GM21786 (cell line): ENCODE data around the gene APBB2.
"Not testable (repeated sequence)": the region's sequence is repeated elsewhere in the genome, so short reads cannot be mapped to it uniquely, and the experiment has no call there.

Experiments
- ATAC-seq: cut with Tn5 transposase; IDR thresholded peaks from one replicate; pipeline ENCODE4 v1.9.1; 2021; ENCODE audit not compliant: unreplicated experiment

Gene APBB2

DNA sequence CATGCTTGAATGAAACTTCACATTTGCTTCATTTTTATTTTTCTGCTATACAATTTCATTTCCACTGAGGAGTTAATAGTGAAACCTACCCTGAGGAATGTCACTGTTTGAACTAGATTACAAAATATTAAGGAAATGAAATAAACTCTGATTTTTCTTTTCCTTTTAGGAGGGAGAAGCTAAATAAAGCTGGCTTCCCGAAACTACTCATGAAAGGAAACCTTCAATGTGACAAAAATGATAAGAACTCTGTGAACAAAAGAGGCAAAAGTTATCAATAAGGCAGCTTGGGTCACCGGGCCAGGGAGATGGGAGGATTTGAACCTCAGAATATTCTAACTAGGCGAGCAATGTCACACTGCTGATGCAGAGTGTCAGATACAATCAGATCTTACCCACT is 185.2 kb downstream of the APBB2 start:
- no peak for ATAC-seq

DNA sequence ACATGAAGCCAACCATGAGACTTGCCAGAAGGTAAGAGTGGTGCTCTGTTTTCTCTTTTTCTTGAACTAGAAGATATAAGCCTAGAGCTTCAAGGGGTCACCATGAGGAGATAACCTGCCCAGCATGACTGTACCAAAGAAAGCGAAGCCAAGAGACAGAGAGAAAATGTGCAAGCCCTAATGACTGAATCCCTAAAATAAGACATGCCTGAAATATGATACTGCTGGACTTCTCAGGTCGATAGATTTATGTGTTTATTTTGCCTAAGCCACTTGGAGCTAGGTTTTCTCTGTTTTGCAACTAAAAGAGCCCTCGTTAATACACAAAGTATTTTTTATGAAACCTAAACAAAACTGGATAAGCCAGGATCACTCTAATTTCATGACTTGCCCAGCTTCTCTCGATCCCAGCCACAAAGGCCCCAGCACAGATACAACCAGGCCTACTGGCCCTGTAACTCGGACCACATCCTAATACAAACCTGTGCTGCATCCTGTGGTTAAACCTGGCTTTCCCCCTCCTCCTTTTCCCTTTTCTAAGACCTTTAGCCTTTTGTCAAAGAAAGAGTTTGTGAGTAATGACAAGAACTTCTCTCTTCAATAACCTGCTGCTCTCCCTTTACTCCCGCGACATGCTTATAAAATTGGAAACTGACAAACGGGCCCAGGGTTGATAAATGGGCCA is 185.8 kb downstream of the APBB2 start:
- ATAC-seq: no peak

DNA sequence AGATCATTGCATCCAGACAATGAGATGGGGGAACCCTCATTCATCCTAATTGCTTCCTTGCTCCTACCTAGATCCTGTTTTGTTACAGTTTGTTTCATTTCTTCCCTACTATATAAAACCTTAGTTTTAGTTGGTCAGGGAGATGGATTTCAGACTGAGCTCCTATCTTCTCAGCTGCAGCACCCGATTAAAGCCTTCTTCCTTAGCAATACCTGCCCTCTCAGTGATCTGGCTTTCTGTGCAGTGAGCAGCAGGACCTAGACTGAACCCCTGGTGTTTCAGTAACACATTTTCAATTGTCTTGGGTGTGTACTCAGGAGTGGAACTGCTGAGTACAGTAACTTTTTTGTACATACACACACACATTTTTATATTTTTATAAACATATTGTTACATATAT is 187.4 kb downstream of the APBB2 start:
- no peak for ATAC-seq

DNA sequence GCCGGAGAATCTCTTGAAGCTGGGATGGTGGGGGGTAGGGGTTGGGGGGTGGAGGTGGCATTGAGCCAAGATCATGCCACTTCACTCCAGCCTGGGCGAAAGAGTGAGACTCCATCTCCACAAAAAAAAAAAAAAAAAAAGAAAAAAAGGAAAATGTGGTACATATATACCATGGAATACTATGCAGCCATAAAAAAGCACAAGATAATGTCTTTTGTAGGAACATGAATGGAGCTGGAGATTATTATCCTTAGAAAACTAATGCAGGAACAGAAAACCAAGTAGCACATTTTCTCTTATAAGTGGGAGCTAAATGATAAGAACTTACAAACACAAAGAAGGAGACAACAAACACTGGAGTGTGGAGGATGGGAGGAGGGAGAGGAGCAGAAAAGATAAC is 188.5 kb downstream of the APBB2 start:
- no peak for ATAC-seq

DNA sequence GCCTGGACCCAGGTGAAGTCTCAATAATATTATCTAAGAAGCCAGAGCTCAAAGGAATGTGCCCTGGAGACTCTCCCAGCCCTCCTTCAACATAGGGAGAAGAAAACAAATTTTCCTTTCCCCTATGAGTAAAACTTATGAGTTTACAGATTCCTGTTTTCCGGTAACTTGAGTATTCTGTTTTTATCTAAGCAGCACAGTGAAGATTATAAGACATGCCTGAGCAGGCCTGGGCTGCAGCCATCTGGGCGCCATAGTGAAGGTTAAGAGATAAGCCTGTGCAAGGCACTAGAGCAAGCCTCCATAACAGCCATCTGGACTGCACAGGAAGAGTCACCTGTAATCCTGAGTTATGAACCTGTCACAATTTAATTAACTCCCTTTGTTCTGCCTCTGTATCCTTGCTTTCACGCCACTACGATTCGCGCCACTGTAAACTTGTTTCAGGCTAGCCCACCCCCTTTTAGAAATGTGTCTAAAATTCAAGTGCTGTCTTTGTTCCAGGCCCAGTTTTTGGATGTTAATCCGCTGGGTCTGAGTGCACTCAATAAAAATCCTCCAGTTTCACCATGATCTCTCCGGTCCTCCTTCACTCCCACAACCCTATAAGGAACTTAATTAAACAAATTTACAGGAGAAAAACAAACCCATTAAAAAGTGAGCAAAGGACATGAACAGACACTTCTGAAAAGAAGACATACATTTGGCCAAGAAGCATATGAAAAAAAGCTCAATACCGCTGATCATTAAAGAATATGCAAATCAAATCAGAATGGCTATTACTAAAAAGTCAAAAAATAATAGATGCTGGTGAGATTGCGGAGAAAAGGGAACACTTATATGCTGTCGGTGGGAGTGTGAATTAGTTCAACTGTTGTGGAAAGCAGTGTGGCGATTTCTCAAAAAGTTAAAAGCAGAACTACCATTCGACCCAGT is 189.5 kb downstream of the APBB2 start:
- no peak for ATAC-seq

DNA sequence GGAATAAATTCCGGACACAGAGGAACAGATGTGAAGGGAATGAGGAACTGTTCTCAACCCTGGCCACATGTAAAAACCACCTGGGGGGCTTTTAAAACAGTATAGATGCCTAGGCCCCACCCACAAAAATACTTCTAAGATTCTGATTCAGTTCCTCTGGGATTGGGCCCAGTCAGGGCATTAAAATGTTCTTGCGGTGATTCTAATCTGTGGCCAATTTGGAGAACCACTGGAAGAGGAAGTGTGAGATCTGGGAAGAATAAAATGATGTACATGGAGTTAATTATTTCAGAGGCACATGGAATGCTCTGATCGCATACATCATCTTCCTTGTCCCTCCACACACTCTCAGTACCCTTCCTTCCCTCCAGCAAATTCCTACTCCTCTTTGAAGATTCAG is 192.2 kb downstream of the APBB2 start:
- no peak for ATAC-seq

DNA sequence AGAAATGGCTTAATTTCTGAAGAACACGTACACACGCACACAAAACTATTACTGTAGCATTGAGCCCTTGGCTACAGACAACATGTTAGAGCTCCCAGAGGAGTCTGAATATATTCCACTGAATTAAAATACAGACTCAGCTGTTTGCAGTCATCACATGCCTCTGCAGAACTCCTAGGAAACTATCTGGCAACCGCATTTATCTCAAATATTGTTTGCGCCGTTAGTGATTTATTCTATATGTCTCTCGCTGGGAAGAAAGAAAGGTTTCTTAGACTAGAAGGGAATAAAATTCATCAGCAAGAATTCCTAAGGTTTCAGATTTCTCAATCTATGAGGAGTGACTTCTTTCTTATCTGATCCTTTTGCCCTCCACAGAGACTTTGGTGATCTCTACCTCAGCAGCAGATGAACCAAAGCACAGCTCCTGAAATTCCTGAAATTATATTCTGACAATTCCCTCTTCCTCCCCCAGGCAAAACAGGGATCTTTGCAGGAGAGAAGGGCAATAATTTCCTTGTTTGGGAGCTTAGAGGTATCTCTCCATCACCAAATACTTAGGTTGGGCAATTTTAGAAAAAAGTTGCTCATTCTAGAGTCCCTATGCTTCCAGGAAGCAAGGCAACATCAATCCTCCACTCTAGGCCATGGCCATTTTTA is 199.2 kb downstream of the APBB2 start:
- no peak for ATAC-seq

DNA sequence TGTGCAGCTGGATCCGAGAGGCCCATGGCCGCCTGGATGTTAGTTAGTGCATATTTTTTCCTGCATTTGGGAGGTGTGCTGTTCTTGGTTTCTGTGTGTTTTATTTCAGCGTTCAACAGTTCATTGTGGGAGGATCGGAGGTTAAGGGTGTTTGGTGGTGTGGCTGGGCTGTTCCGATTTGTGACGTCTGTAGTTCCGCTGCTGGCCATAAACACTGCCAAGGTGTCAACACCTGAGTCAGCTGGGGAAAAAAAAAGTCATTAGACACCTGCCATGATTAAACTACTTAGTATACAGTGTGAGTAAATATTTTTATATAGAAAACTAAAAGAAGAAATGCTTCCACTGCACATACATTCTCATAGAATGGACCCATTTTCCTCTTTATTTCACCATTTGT is 200.2 kb downstream of the APBB2 start:
- no peak for ATAC-seq

DNA sequence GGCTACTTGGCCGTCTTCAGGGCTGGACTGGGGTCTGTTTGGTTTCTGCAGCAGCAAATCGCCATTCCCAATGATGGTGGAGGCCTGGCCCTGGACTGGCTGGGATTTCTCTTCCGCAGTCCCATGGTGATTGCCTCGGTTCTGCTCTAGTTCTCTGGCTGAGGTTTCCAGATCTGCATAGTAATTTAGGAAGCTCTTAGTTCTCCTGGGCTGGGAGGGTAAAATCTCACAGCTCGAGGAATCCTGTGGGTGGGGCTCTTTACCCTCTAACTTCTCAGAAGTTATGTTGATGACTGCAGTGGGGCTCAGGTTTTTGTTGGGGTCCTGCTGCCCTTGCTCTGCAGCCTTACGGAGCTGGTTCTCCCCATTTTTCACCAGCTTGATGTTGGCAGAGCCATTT is 200.6 kb downstream of the APBB2 start:
- ATAC-seq: no peak

DNA sequence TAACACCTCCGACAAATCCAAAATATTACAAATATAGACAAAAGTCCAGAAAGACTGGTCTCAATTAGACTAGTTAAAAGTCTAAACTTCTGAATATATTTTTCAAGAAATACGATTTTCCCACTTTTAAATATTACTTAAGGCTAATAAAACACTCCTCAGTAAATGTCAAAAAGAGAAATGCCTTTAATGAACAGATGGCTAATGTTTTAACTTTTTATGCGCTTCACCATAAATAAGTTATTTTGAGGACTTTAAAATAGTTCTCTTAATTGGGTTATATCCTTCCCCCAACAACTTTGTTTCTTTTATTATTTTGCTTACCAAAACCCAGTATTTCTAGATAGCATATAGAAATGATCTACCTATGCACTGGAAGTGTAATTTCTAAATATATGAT is 201.4 kb downstream of the APBB2 start:
- no peak for ATAC-seq

DNA sequence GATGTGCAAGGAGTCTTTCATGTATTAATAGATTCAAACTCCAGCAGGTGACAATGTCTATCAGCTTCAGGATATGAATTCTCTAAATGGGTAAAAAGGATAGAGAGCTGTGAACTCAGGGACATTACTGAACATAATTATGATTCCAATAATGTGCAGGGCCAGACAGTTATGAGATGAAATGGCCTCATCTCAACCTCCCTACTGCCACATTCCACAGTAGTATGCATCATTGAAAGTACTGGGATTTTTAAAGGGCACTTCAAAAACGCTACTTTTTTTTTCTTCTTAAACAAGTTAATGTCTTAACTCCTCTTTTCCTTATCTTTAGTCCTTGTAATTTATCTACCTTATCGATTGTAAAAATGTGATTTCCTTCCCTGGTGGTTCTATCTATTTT is 202.0 kb downstream of the APBB2 start:
- ATAC-seq: no peak

DNA sequence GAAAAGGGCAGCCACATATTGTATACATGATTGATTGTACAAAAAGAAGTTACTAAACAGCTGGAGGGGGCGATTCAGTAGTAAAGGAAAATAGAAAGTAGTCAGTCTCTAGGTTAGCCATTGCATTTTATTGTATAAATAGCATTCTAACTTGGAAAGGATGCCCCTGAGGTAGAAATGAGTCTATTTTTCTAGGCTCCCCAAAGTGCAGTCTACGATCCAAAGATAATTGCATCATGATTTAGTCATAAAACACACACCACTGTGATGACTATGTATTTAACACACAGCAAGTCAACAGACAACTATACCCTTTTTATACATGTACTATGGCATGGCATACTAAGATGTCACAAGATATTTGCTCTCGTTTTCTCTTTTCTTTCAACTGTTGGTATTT is 204.9 kb downstream of the APBB2 start:
- ATAC-seq: no peak

DNA sequence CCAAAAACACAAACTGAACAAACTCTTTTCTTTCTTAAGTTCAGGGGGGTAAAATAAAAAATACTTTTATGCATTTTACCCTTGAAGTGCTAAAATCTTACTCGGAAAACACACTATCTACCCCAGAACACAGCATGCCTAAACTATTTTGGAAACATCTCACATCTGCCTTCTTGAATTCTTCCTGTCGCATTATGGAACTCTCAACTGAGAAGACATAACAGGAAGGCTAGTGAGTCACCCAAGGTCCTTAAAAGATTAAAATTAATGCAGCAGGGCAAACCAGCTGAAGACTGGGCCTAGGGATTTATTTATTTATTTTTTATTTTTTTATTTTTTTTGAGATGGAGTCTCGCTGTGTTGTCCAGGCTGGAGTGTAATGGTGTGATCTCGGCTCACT is 208.2 kb downstream of the APBB2 start:
- no peak for ATAC-seq

DNA sequence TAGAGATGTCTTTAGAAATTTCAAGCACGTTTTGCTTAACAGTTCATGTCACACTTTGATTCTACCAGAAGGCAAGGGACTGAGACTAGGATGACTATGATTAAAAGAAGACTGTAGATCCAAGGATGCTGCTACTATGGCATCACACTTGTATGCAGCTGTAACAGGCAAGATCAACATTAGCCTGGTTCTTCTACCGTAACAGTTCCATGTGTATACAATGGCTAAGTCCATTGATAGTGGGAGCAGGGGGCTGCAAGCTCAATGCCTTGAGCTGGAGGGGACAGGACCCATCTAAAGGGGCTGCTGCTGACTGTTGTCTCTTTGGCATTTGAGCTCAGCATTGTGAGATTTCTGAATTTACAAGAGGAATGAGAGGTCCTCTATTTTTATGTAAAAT is 212.0 kb downstream of the APBB2 start:
- ATAC-seq: no peak

DNA sequence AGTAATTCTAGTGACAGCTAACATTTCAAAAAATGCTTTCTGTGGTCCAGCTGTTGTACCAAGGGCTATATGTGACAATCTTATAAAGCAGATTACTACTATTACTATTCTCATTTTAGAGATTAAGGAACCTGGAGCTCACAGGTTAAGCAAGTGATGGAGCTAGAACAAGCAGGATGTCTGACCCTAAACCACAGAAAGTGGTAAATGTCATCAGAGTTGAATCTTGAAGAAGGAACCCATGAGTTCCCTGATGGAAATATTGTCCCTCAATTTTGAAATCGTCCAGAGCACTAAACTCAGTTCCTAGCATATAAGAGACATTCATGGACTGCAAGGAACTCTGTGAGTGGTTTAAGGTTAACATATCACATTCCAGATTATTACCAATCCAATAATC is 214.0 kb downstream of the APBB2 start:
- no peak for ATAC-seq

DNA sequence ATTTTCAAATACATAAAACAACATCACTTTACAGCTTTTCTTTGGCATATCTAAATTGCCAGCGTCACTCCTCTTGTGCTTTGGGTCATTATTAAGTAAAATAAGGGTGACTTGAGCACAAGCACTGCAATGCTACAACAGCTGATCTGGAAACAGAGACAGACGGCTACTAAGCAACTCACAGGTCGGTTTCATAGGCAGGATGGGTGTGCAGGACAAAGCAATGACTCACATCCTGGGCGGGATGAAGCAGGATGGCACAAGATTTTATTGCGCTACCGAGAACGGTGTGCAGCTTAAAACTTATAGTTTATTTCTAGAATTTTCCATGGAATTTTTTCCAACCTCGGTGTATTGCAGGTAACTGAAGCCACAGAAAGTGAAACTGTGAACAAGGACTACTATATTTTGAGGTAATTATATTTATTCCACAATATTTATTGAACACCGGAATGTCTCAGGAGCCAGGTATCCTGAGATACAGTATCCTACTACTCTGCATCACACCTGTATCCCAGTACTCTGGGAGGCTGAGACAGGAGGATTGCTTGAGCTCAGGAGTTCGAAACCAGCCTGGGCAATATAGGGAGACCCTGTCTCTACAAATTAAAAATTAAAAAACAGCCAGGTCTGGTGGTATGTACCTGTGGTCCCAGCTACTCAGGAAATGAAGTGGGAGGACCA is 215.5 kb downstream of the APBB2 start:
- no peak for ATAC-seq

DNA sequence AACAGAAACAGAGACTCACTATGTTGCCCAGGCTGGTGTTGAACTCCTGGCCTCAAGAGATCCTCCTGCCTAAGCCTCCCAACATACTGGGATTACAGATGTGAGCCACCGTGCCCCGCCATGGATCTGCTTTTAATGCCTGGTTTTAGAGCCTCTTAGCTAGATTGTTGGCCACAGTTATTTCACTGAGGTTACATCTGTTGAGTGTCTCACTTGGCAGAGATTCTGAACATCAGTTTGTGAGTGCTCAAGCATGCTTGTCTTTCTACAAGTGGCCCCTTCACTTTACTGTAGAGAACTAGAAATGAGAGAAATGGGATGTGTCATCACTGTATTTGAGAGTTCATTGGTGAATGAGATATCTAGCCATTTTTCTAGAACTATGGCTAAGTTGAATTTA is 218.5 kb downstream of the APBB2 start:
- ATAC-seq: no peak

DNA sequence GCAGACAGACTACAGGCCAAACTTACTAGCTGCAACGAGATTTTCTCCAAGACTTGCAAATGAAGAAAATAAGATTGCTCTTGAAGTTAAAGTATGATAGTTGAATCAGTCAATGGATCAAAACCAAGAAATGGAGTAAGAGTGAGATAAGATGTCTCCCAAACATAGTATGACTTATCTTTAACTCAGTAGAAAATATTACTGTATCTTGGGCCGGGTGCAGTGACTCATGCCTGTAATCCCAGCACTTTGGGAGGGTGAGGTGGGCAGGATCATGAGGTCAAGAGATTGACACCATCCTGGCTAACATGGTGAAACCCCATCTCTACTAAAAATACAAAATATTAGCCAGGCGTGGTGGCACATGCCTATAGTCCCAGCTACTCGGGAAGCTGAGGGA is 220.0 kb downstream of the APBB2 start:
- not testable (repeated sequence) for ATAC-seq

DNA sequence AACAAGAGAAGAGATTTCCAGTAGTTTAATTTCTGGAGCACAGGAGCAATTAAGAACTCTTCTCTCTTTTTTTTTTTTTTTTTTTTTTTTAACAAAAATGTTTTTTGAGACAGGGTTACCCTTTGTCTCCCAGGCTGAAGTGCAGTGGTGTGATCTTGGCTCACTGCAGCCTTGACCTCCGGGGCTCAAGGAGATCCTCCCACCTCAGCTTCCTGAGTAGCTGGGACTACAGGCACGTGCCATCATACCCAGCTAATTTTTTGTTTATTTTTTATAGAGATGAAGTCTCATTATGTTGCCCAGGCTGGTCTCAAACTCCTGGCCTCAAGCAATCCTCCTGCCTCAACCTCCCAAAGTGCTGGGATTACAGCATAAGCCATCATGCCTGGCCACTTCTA is 221.0 kb downstream of the APBB2 start:
- ATAC-seq: not testable (repeated sequence)

DNA sequence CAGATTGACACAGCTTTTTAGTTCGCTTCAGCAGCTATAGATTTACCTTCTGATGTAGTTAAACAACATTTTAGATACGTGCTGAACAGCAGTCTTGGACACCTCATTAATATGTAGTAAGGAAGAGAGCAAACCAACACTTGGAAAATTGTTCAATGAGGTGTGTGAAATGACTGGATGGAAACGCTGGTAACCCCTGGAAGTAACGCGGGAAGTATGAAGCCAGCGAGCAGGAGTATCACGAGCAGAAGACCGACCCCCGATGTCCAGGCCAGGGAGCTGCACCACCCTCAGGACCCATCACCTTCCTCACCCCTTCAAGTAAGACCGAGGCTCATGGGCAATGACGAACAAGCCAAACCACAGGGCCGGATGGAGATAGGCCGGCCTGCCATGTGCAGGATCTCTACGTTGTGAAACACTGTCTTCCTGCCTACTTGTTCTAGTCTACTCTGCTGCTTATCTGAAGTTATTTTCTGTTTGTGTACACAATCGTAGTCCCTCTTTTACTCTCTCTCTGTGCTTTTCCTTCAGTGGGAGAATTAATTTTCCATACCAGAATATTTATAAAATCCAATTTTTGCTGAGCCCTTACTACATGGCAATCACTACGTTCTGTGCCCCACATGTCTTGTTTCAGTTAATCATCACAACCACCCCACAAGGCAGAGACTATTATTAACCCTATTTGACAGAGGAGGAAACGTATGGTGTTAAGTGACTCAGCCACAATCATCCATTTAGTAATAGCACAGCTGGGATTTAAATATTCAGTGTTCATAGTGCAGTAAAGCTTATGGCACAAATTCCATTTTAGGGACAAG is 221.7 kb downstream of the APBB2 start:
- peak; percentile 67 for ATAC-seq
